ENCODE data around the gene ARHGEF11. TPM values are rescaled to one million over a fixed set of nuclear protein-coding genes. Genes with fewer than 3 reads are reported as not detected.

Gene ARHGEF11
- total and polyA plus RNA-seq, 9 of the 15 experiments (the other 6 are each of a cell fraction or from before 2014, with no cell fraction given), result 0.14 to 15.5 (median 9.0) TPM

DNA sequence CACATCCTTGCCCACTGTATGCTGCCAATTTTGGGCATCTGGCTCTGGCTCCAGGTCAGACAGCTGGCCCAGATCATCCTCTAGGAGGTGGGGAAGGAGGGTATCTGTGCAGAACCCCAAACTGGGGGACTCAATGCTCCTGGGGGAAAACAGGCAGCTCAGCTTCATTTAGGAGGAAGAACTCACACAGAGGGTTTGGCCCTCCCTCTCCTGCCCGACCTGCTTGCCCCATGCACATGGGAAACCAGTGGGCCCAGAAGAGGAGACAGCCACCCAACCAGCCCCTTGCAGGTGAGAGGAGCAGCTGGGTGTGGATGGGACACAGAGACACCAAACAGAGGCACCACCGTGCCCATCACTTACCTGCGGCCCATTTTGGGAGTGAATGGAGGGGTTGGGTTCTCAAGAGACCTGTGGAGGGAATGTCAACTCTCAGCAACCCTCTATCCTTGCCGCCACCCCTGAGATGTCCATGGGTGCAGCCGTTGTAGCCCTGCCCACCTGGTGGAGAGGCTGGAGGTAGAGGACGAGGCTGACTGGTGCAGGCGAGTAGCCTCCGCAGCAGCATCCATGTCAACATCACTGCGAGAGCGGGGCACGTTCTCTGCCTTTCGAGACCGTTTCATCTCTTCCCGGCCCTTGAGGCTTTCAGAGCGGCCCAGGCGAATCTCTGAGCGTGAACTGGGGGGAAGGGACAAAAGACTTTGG lies 97.6 kb downstream of the ARHGEF11 start:
- H4K20me1 ChIP-seq (replicated peaks; ENCODE audit: control insufficient read depth, insufficient read depth, low read length), result no peaks in the 10 kb centered on the region
- no TSS peak for BruUV-seq (replicated peaks)
- ATAC-seq (no peak), DNase-seq (ENCODE audit: extremely low read depth in 1 of 4, low spot score in 3 of 4) (no peak), FAIRE-seq (no peak)
- H3K79me2 ChIP-seq (ENCODE audit: control insufficient read depth, insufficient read depth, low read length), result no peaks in the 10 kb centered on the region
- no peaks in the 10 kb centered on the region for H3K27me3 ChIP-seq (ENCODE audit: control insufficient read depth in 2 of 2, insufficient read depth in 2 of 2, low read length in 2 of 2)
- CTCF ChIA-PET (ENCODE audit: low intra/inter-chr PET ratio), result no interaction called here
- H3K4me2 ChIP-seq (ENCODE audit: insufficient read depth, low read length), result no peak overlapping the region
- intact Hi-C loops (cut with micrococcal nuclease), result no loop called here
- TF ChIP-seq SIN3B (IDR thresholded peaks at IDR 0.05; ENCODE audit: low read depth) (no peak), HDAC8 (tag; IDR thresholded peaks at IDR 0.05) (no peak), ELF1 (tag; IDR thresholded peaks at IDR 0.05) (no peak), RUNX1 (IDR thresholded peaks at IDR 0.05; ENCODE audit: low read depth) (no peak), ZFPM2 (CRISPR knock-in tag; IDR thresholded peaks at IDR 0.05) (no peak), PHF20 (IDR thresholded peaks at IDR 0.05; ENCODE audit: partially characterized antibody) (no peak), RAD21 (CRISPR knock-in tag; conservative IDR thresholded peaks at IDR 0.05 in 1 of 2, IDR thresholded peaks at IDR 0.05 in 1 of 2) (no peak), MAFF (IDR thresholded peaks at IDR 0.05; ENCODE audit: low read length) (no peak), NFYB (IDR thresholded peaks at IDR 0.05; ENCODE audit: extremely low read depth, insufficient read length) (no peak), NCOA4 (IDR thresholded peaks at IDR 0.05; ENCODE audit: partially characterized antibody) (no peak), TAF9B (IDR thresholded peaks at IDR 0.05; ENCODE audit: partially characterized antibody) (no peak), ARID2 (IDR thresholded peaks at IDR 0.05) (no peak), CBX5 (IDR thresholded peaks at IDR 0.05; ENCODE audit: borderline replicate concordance, low read depth) (no peak), FOXK2 (conservative IDR thresholded peaks at IDR 0.05 in 1 of 2, IDR thresholded peaks at IDR 0.05 in 1 of 2; ENCODE audit: low read depth in 2 of 2) (no peak), C11orf30 (IDR thresholded peaks at IDR 0.05; ENCODE audit: low read depth) (no peak), JUN (IDR thresholded peaks at IDR 0.05; ENCODE audit: borderline replicate concordance, low read depth, low read length) (no peak), JUN (CRISPR knock-in tag; IDR thresholded peaks at IDR 0.05; ENCODE audit: borderline replicate concordance) (no peak), PYGO2 (tag; IDR thresholded peaks at IDR 0.05) (no peak), ZNF316 (IDR thresholded peaks at IDR 0.05) (no peak)
- TF ChIP-seq, protein P1, sequence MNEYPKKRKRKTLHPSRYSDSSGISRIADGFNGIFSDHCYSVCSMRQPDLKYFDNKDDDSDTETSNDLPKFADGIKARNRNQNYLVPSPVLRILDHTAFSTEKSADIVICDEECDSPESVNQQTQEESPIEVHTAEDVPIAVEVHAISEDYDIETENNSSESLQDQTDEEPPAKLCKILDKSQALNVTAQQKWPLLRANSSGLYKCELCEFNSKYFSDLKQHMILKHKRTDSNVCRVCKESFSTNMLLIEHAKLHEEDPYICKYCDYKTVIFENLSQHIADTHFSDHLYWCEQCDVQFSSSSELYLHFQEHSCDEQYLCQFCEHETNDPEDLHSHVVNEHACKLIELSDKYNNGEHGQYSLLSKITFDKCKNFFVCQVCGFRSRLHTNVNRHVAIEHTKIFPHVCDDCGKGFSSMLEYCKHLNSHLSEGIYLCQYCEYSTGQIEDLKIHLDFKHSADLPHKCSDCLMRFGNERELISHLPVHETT (CRISPR knock-in tag; conservative IDR thresholded peaks at IDR 0.05 in 1 of 2, IDR thresholded peaks at IDR 0.05 in 1 of 2), result no peak
- TF ChIP-seq, protein P2, sequence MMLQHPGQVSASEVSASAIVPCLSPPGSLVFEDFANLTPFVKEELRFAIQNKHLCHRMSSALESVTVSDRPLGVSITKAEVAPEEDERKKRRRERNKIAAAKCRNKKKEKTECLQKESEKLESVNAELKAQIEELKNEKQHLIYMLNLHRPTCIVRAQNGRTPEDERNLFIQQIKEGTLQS (IDR thresholded peaks at IDR 0.05), result no peak
- TF ChIP-seq, protein P2 (CRISPR knock-in tag; conservative IDR thresholded peaks at IDR 0.05), result no peak
- H2AFZ ChIP-seq (ENCODE audit: low read depth, low read length), result no peak overlapping the region
- peaks cover 67% of the 10 kb centered on the region; the same call in 2 of the 3 replicates for H3K36me3 ChIP-seq (ENCODE audit: control insufficient read depth, insufficient read depth, low read length)
- H3K9me1 ChIP-seq (ENCODE audit: control insufficient read depth, insufficient read depth, low read length), result no peaks in the 10 kb centered on the region
- no peak overlapping the region for H3K27ac ChIP-seq (ENCODE audit: extremely low read depth, low read depth, low read length)
- H3K9ac ChIP-seq (ENCODE audit: insufficient read depth in 1 of 2, low read depth in 2 of 2, low read length in 2 of 2), result no peak overlapping the region
- no peak overlapping the region for H3K4me3 ChIP-seq
- peaks cover 2 to 4% of the 10 kb centered on the region in 2 experiments; a peak in 3 of 5 replicates for H3K4me1 ChIP-seq (replicated peaks in 1 of 2; ENCODE audit: control insufficient read depth in 2 of 2, insufficient read depth in 2 of 2, low read length in 2 of 2)
- POLR2A ChIA-PET, result interaction anchor here (0.6 to 1.6 kb wide), 6 partner anchors 11 to 56 kb away, joined by 3 to 6 read pairs (median 4); no protein-coding TSS in a partner anchor
- H3K9me3 ChIP-seq (replicated peaks; ENCODE audit: control insufficient read depth, insufficient read depth, low read depth, low read length), result no peaks in the 10 kb centered on the region
- in situ Hi-C loops (cut with MboI), result no loop called here
- 90% methylated on average over 15 of the region's 17 CpGs for WGBS (ENCODE audit: insufficient coverage, low coverage, missing lambda C conversion rate)

Data from K562 (cell line).